HG03095 (cell line): ENCODE measurements around the gene MPPED2.

ENCODE experiments used
- ATAC-seq: cut with Tn5 transposase; IDR thresholded peaks from one replicate; pipeline ENCODE4 v1.9.1; 2021; ENCODE audit warnings: moderate library complexity; ENCODE audit not compliant: unreplicated experiment

Gene MPPED2

DNA sequence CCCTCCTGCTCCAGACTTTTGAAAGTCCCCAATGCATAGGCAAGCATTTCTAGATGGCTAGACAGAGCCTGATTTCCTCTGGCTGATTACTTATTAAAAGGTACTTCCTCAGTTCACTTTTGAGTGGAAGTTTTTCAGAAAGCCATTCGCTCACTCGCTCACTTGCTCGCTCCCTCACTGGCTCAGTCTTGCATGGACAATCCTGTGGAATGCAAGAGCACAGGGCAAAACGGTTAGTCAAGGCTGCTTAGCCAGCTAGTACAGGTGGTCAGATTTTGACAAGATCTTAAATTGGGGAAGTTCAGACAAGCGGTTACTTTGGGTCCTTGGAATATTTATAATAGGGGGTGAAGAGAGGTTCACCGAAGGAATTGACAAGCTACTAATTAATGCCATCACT lies 162.3 kb downstream of the MPPED2 start:
- ATAC-seq, result no peak

DNA sequence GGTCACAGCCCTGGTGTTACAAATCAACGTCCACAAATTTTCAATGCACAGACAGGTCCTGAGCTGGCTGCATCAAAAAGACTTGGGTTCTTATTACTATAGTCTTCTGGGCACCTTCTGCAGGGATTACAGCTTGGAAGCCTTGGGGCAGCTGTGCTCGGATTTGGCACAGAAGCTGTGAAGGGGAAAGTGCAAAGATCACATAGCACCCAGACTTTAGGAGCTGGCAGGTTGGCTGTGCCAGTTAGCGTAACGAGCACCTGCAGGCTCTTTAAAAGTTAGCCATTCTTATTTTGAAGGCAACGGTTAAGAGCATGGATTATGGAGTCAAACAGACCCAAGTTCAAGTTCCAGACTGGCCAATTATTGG lies 162.9 kb downstream of the MPPED2 start:
- ATAC-seq, result no peak

DNA sequence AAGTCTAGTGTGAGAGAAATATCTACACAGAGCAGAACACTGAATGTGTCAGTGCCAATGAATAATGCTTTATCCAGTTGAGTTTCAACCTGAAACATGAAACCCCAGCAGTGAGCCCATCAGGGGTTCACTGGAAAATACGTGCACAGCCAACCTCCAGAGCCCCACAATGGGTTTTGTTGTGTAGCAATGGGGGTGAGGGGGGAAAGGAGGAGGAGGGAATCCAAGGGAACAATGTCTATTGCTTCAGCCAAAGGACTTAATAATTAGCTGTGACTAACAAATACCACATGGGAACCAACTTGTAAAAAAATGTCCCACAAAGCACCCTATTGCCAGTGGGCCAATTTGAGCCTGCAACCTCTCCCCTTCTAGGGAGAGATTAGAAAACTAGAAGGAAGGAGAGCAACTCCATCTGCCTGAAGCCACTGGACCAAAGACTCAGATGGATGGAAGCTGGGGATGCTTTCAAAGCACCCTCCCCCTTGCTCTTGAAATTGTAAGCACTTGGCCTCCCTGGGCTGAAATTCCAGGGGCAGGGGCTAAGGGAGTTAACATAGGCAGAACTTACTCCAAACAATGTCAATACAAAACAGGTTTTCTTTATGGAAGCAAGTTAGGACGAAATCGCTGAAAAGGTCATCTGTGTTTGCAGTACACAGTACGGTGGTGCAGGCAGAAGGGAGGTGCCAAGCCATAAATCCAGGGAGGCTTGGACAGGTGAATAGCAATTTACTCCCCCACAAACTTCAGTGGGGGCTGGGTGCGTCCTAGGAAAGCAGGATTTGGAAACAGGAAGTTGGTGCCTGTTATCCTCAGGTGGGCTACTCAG lies 163.5 kb downstream of the MPPED2 start:
- ATAC-seq, result no peak

DNA sequence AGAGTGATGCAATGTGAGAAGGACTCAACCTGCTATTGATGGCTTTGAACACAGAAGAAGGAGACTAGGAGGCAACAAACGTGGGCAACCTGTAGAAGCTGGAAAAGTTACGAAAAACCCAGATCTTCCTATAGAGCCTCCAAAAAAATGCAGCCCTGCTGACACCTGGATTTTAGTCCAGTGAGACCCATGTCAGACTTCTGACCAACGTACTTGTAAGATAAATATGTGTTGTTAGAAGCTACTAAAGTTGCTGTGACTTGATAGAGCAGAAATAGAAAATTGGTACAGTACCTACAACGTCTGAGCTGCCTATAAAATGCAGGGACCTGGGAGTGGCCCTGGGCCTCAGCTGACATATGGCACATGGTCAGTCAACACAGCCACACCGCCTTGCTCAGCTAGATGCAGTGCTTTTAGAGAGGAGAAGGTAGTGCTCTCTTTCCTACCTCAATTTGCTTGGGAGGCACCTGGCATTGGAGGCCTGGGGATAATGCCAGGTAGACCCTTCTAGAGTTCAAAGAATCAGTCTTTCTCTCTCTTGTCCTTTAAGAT lies 165.8 kb downstream of the MPPED2 start:
- no peak for ATAC-seq

DNA sequence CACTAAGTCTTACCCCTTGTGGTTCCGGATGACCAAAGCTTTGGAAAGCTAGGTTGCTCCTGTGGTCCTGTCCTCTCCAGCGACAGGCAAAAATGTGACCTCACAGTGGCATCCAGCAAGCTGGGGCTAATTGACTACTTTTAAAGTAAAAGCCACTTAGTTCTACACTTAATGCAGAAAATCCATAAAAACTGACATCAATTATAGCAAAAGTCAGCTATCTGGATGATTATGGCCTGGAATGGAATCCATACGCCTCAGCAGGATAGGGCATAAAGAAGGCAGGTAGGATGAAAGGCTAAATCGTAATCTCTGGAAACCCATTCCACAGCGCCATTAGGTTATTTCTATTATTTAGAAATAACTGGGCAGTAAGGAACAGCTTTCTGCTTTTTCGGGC lies 171.3 kb downstream of the MPPED2 start:
- ATAC-seq, result no peak

DNA sequence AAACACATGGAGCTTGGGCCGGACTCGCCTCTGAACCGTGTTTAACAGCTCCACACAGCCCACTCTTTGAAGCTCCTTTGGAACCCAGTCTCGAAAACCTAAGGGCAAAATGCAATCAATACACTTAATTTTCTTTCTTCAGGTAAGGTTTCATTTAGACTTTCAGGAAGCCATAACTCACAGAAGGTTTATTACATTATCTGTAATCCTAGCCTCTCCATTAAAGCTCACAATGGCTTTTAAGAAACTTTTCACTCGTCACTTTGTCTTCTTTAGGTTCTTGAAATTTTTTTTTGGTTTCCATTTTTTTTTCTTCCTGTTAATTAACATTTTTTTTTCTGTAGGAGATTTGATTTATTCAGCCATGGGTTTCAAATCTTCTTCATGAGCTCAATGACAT lies 171.9 kb downstream of the MPPED2 start:
- no peak for ATAC-seq

DNA sequence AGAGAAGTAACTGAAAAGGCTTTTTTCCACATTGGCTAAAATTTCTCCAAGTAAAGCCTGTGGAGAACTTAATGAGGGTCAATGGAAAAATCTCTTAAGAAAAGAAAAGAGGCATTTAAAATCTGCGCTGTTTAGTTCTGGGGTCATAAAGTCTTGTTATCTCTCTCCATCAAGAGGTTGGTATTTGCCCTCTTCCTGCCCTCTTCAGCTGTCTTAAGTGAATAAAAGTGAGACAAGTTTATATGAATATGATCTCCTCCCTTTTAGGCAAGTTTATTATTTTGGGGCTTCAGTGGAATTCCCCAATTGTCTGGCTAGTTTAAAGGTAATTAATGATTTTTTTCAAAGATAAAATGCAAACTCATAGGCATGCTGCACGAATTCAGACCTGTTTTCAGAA lies 173.6 kb downstream of the MPPED2 start:
- no peak for ATAC-seq

DNA sequence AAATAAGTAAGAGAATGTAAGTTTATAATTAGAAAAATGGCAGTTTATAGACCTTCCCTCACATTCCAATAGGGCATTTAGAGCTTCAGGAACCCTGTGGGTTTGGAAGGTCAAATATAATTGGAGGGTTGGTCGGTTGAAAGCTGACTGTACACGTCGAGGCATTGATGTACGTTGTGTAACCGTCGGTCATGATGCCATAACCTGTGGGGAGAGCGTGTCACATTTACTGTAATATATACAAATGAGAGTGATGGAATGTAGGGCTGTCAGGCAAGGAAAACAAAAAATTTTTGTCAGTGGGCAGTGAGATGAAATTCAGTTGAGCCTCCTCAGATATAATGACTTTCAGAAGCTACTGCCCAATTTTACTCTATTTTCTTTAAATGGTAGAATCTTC lies 174.8 kb downstream of the MPPED2 start:
- ATAC-seq, result no peak

DNA sequence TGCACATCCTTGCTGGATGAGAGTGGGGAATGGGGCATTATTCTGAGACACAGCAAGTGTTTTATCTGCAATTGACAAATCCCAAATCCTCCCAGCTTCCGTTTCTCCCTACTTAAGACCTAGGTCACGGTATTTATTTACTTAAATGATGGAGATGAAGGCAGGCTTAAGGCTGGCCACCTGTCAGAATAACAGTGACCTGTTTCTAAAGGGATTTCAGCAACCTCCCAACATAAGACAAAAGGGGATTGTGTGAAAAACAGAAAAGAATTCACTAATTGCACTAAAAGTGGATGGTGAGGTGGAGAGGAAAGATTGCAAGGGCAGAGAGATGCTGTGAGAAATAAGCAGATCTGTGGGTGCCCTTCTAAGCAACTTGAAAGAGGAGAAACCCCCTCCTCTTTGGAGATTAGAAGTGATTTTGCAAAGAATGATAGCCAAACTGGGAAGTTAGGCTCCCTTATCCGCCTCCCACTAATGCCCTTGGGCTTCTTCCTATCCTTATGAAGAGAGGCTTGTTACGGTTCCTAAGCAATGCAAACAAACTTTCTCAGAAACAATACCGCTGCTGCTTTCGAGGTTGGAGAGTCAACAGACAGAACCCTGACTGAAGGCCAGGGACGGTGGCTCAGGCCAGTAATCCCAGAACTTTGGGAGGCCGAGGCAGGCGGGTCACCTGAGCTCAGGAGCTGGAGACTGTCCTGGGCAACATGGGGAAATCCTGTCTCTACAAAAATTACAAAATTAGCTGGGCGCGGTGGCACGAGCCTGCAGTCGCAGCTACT lies 179.0 kb downstream of the MPPED2 start:
- ATAC-seq, result no peak

DNA sequence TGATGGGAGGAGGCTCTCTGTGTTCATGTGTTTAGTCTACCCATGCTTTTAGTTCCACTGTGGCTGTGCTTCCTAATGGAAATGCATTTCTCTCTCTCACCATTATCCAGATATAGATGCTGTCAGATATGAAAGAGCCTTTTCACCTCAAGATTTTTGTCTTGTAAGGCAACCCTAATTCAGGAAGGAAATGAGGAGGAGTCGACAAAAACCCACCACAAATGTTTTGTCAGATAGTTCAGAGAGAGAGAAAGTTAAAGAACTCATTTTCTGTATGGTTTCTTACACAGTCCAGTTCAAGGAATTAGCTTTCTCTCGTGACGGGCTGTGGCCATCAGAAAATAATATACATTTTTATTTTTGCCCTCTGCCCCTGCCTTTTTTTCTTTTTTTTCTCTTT lies 180.8 kb downstream of the MPPED2 start:
- ATAC-seq, result no peak

DNA sequence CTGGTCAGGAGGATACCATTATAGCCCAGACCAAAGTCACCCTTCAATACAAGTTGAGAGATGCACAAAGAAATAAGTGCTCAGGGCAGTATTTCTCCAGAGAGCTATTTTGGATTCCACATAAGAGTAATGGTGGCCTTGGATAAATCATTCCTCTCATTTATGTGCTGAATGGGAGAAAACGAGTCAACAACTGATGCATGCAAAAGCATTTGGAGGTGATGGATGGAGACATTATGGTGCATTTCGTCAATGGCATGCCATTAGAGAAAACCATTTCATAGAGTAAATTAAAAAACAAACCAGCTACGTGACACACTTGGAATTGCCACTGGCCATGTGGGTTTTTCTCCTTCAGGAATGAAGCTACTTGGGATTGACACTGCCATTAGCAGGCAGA lies 182.0 kb downstream of the MPPED2 start:
- ATAC-seq, result no peak

DNA sequence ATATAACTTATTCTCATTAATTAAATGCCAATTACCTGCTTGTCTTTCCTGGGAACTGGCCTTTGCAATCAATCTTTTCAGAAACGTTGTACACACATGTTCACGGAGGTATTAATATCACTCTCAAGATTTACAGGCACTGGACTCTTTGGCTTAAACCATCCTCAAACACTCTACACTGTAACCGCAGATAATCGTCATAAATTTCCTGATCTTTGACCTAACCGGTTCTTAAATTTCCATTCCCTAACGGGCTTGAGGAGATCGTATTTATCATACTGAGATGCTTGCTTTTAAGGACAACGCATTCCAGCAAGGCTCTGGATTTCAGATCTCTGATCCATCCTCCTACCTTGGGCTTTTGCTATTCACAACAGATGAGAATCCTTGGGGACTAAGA lies 190.4 kb downstream of the MPPED2 start:
- ATAC-seq, result no peak

DNA sequence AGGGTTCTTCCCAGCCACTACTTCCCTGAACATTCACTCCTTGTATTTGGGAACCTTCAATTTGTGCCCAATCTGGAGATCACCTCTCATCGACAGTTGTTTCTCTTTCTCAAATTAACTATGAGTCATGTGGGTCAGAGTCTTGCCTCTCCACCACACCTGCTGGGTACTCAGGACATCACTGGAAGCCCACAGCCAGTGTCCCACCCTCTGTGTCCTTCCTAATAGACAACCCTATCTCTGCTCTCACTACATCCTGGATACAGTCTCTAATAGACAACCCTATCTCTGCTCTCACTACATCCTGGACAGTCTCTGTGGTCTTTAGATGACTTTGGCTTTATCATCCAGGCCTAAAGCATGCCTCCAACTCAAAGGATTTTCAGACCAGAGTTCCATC lies 193.1 kb downstream of the MPPED2 start:
- no peak for ATAC-seq

DNA sequence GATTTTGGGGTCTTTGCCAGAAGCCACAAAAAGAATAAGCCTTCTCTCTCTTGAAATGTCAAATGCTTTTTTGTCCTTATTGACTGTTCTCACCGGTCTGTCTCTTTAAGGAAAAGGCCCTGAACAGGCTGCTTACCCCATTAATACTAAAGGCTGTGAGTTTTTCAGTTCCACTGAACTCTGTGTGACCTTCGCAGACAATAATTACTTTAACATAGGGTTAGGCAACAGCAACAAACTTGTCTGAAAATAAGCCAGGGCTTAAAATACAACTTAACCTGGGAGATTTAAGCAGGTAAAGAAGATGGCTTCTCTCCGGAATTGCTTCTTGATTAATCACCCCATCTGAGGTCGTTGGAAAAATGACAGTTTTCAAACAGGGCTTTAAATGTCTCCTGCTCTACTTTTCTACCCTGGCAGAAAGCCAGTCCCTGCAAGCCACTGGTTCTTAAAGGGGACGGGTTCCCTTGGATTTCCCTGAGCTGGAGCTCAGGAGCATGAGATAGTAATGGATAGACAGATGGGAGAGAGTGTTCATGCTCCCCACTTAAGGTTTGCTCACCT lies 193.8 kb downstream of the MPPED2 start:
- no peak for ATAC-seq

DNA sequence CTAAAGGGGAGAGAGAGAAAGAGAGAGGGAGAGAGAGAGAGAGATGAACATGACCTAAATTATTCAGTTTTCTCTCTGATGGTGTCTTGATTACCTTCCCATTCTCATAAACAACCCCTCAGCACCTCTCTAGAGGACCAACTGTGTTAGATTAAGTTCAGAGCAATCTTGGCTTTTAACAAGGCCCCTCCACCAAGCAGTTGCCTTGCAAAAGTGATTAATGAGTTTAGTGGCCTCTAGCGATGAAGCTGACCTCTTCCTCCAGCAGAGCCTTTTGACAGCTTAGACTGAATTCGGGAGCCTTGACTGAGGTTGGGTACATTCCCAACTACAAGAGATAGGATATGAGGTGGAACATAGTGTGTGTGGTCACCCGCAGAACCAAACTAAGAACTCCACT lies 197.2 kb downstream of the MPPED2 start:
- no peak for ATAC-seq

DNA sequence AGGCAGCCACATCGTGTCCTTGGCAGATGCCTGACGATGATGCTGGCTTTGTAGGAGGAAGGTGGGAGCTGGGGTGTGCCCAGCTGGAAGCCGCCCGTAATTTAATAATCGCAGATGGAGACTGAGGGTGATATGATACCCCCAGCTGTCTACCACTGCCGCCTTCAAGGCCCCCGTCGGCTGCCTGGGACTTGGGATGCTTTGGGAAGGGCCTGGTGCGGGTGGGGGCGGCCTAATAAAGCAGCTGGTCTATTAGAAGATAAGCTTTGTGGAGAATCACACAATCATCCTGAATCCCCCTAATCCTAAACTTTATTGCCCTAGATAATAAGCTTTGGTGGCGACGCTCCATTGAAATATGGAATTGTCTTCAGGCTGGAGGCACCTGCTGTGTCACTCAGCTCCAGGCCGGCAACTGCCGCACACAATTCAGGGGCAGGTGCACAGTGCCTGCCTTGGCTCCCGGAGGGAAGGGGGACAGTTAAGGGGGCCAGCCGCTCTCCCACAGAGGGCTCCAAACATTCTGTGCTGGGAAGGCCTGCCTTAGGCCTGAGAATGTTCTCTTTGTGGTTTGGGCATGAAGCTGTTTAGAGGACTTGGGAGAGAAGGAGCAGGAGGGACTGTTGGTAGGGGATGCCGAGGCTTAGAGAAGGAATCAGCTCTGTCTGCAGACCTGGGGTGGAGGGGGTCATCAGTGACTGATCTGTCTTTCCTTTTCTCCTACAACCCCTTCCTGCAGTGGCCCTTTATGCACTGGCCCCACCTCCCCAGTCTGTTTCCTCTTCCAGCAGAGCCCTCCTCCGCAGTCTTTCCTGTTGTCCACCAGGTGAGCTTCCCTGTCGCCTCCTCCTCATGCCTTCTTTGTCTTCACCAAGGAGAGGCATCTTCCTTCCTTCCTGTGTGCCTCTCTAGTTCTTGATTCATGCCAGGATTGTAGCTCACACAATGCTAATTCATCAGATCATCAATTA lies 198.0 kb downstream of the MPPED2 start:
- no peak for ATAC-seq

DNA sequence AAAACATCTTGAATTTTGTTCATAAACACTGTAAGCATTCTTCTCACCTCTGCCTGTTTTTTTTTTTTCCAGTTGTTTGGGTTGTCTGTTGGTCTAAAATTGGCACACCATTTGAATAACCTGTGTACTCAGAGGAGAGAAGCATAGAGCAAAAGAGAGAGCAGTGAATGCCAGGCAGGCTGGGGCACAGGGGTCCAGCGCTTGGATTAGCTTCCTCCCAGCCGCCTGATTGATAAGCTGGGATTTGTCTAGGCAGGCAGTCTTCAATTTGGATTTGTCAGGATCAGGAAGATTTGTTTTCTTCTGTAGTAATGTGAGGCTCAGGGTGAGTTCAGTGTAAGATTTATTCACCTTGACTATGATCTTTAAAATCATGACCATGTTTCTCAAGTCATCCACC lies 204.3 kb downstream of the MPPED2 start:
- no peak for ATAC-seq

DNA sequence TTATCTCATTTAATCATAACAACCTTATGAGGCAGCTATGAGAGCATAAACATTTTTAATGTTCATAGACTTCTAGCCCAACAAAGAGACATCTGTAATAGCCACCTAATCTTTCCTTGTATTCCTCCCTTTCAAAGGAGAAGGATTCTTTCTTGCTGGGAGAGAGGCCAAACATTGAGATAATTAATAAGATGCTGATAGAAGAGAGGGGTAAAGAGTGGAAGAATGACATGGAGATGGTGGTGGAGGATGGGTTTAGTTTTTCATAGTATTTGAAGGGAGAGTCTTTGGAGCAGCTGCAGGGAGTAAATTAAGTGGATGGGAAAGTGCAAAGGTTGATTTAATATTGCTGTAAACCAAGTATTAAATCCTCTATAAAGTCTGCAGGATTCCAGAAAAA lies 205.3 kb downstream of the MPPED2 start:
- ATAC-seq, result no peak

DNA sequence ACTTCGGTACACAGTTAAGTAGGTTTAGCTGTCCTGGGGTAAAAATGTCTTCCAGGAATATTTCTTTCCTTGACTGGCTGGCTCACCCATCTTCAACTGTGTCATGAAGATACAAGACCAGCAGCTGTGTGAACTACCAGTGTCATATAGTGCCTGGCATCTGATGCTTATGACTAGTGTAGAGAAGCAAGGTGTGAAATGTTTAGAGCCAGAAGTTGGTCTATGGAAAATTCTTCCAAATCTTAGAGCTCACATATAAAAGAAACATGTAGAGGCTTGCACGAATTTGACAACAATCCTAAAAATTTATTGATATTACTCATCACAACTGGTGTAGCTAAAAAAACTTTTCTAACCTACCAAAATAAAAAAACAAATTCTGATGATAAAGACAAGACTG lies 208.8 kb downstream of the MPPED2 start:
- ATAC-seq, result no peak

DNA sequence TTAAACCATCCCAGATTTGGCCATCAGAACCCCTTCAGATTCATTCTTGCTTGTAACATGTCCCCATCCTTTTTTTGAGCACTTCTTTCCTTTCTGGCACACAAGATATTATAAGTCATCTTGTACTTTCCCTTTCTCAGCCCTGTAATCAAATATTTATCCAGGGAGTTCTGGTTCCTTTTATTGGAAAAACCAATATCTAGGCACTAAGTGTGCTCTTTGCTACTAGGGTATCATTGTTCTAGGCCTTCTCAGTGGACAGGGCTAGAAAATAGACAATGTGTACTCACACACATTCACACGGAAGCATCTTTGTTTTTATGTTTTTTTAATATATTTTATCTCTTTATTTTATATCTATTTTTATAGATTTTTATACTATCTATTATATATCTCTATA lies 216.0 kb downstream of the MPPED2 start:
- ATAC-seq, result no peak

DNA sequence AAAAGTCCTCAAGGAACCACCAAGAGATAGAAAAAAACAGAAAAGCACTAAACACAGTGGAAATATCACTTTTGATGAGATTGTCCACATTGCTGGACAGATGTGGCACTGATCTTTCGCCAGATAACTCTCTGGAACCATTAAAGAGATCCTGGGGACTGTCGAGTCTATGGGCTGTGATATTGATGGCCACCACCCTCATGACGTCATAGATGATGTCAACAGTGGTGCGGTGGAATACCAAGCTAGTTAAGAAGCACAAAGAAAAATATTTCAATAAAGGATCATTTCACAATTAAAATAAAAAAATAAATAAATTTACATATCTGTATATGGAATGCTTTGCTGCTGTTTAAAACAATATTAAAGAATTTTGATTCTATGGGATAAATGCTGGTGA lies 217.8 kb downstream of the MPPED2 start:
- no peak for ATAC-seq
